GM21737 (cell line): ENCODE results near the gene MYH8.

Experiments
- ATAC-seq: cut with Tn5 transposase; IDR thresholded peaks from one replicate; pipeline ENCODE4 v1.9.1; 2021; ENCODE audit warnings: mild to moderate bottlenecking, moderate library complexity; ENCODE audit not compliant: unreplicated experiment

MYH8 gene

DNA sequence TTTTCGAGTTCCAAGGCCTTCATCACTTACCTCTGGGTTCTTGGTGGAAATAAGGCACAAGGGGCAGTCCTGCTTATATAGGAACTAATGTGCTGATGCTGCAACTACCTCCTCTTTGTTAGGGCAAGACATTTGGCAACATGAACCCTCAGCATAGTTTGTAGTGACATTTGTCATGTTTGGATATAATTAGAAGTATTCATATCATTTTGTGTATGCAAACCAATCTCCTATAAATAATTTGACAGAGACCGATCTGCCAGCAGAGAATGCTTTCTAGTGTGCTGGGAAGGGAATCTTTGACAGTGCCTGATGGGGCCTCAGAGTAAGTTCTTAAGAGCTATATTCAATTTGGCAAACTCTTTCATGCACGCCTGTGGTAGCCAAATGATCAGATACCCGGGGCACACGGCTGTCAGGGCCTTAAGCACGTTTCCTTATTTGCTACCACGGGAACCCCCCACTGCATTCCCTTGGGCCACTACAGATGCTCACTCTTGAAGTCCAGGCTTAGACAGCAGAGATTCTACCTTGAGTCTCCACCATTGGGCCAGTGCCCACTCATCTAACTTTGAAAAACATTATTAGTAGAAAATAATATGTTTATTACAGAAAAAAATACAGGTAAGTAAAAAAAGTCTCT is at the start of gene MYH8:
Gene MYH8 (minus strand): TSS at position 51 of the 643 bp plus-strand sequence. CDS start 1,723 bp downstream, outside the sequence.
- ATAC-seq: no peak

DNA sequence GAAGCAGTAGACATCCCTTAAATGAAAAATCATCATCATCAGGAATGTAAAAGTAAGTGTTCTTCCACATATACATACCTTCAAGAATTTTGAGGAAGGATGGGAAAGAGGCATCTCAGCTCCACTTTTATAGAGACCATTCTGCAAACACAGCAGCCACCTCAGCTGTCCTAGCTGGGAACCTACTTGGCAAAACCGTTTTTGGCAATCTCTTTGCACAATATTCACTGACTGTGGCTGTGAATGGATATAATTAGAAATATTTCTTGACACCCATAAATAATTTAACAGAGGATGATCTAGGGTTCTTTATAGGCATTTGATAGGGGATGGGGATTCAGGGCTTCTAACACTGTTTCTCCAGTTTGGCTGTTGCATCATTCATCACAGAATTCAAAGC is 47.7 kb upstream of the MYH8 start, which contains the start of gene MYH4:
Gene MYH4 (minus strand): TSS at position 101 of the 400 bp plus-strand sequence. CDS start 2,814 bp downstream, outside the sequence.
- no peak for ATAC-seq

DNA sequence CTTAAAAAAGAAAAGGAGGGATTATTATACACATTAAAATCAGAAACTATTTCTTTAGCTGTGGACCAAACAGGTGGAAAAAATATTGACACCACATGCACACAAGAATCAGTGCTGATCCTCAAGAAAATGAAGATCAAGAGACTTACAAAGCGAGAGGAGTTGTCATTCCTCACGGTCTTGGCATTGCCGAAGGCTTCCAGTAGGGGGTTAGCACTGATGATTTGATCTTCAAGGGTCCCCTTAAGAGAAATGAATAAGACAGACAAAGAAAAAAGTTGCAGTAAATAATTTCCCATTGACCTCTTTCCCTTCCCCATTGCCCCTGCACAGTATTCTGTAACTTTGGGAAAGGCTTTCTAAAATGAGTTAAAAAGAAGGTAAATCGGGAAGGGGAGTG is 41.7 kb upstream of the MYH8 start:
- no peak for ATAC-seq

DNA sequence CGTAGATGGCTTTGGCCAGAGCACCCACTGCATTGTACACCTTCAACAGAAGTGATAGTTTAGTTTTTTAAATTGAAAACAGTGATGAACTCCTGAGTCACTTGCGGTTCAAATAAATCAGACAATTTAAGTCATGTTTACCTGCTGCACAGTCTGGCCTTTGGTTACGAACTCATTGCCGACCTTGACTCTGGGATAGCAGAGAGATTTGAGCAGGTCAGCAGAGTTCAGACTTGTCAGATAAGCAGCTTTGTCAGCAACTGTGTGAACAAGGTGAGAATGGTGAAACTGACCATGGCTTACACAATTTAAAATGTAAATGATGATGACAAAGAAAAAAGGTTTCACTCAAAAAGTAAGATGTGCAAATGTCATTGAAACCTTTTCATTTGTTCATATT is 38.3 kb upstream of the MYH8 start:
- no peak for ATAC-seq

DNA sequence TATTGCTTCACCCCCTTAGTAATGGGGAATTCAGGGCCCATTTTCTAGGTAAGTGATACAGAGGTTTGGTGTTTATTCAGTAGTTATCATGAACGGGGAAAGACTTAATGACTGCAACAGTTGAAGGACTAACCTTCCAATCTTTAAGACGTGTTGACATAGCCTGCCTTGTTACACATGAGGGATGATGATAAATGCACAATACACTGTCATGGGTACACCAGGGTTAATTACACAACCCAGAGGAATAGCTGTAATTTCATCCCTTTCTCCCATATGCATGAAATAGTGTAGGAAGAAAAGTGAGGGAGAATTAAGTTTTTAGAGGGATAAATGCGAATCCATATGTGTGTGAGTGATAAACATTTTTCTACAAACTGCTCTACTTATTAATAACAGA is 37.0 kb upstream of the MYH8 start:
- ATAC-seq: no peak

DNA sequence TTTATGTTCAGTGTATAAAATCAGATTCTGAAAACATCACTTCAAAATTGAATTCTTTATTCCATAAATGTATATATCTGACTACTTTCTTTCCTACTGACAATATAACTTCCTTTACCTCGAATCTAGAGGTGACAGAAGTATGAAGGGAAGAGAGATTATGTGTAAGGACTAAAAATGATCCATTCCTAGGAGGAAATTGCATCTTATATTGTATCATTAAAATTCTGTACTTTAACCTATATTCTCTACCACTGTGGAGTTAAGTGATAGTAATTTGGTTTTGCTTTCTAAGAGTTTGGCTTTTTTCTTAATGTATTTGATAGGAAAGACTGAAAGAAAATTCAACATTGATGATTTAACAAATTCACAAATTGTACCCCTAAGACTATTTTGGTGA is 36.2 kb upstream of the MYH8 start:
- no peak for ATAC-seq

DNA sequence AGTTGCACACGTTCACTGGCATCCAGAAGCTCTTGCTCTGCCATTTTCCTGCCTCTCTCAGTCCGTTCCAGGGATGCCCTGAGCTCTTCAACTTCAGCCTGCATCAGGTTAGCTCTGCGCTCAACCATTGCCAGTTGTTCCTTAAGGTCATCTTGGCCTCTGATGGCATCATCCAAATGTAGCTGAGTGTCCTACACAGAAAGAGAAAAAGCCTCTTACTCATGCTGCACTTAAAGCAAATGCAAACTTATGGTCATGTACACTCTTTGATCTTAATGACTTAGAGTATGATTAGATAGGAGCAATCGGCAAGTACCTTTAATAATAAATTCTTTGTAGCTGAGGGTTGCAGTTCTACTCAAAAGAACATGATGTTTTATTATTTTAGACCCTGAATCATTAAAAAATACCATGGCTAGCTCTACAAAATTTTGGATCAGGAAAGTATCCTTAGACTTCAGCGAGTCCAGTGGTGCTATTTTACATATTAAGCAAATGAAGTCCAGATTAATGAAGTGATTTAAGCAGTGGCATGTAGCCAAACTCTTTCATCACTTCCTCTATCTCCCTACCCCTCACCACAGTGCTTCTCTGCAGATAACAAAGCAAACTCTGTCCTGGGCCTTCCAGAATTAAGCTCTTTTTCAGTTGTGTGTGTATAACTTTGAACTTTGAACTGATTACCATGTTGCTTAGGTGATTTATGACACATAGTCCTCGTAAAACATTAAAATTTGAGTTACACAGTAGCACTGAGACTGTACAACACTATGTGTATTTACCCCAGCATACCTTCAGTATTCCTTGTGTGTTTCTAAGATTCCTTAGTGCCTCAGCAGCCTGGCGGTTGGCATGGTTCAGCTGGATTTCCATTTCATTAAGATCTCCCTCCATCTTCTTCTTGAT is 25.5 kb upstream of the MYH8 start:
- no peak for ATAC-seq

DNA sequence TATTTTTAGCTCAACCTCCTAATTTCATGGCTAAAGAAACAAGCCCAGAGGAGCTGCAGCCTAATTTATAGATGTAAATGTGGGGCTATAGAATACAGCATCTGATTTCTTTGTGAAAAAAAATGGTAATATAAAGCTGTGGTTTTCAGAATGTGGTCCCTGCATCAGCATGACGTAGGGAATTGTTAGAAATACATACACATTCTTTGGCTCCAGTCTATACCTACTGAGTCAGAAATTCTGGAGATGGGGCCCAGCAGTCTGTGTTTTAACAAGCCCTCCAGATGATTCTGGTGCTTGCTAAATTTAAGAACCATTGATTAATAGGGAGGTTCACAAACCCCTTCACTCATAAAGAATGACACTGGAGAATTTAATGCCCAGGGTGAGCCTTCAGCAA is 18.1 kb upstream of the MYH8 start:
- ATAC-seq: no peak

DNA sequence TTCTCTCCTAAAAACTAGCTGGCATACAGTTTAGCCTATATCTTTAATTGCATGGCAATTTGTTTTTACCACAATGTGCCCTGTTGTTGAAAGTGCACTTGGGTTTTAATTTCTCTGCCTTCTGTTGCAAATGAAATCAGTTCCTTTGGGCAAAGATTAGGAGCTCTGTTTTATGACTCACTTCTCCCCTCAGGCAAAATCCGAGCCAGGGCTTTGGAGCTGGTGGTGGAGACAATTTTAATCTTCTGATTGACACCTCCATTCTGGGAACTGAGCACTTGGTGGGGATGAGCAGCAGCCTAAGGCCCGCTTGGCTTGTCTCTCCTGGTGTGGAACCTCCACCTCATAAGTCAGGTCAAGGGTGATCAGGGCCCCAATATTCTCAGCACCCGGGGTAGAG is 13.3 kb upstream of the MYH8 start:
- ATAC-seq: no peak

DNA sequence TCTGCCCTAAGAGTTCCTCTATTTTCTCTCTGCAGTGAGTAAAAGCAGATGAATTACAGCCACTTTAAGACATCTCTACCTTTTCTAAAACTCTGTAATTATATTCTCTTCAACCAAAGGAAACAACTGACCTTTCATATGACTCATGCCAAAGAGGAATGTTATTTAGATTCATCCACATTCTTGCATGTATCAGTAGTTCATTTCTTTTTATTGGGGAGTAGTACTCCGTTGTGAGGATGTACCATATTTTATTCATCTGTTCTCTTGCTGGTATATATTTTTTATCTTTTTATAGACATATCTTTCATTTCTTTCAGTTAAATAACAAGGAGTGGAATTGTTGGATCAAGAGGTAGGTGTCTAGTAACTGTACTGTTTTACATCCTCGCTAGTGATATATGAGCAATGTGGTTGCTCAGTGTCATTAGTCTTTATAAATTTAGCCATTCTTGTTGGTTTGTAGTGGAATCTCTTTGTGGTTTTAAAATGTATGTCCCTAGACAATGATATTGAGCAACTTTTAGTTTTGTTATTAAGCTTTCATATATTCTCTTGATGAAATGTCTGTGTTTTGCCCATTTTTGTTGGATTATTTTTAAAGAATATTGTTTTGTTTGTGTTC is 7.8 kb upstream of the MYH8 start:
- ATAC-seq: no peak

DNA sequence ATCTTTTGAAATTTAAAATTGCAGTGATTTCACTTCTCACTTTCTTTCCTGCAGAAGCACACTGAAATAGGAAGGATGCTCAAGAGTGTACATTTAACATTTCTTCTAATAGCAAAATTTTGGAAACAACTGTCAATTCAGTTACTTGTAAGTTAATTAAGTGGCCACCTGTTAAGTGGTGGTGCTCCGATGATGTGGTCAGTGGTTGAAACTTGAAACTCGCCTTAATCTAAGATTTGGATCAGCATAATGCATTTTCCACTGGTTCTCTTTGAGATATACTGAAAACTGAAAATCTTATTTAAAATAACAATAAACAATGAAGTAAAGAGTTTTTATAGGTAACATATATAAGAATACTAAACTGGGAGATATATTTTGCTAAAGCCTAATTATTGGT is 7.0 kb upstream of the MYH8 start:
- no peak for ATAC-seq

DNA sequence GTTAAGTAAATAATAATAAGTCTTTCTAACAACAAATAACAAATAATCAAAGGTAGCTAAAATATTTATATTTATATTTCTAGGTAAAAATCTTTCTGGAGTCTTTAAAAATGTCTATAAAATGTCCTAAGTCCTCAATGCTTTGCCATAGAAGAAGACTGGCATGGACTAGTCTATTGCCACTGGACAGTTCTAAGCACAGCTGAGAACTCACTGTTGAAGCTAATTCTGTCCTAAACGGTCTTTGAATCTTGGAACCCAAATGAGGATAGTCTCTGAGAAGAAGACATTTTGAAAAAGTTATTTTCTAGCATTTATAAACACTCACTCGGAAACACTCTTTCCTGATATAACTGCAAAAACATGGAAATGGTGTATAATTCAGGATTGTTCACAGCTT is 539 bp downstream of the MYH8 start:
- ATAC-seq: no peak

DNA sequence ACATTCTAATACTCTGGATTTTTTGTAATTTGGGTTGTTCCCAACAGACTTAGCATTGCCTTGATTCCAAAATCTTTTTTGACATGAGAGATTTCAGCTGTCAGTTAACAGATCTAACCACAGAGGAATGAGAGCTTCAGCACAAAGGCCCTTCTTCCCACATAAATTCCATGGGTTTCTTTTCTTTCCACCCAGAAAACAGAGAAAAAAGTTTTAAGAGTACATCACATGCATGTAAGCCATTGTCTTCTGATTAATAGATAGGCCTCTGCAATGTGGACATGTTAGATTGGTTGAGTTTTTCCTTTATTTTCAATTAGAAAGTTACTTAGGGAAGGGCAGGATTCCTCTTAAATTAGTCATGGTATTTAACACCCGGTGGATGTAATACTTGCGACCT is 939 bp downstream of the MYH8 start:
- no peak for ATAC-seq

DNA sequence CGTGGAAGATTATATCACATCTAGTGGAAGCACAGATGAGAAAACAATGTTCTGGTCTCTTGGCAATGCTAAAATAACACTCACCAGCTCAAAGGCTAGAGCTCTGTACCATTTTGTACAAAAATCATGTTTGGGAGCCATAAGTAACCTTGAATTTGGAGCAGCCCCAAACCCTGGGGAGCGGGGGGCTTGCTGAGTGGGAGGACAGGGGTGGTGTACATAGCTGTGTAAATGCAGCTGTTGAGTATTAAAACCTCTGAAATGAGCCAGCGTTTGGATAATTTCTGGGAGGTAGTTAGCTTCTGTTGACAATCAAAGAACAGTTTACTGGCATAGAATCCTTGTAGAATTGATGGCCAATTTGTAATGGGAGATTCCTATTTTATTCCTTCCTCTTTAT is 4.3 kb downstream of the MYH8 start:
- no peak for ATAC-seq

DNA sequence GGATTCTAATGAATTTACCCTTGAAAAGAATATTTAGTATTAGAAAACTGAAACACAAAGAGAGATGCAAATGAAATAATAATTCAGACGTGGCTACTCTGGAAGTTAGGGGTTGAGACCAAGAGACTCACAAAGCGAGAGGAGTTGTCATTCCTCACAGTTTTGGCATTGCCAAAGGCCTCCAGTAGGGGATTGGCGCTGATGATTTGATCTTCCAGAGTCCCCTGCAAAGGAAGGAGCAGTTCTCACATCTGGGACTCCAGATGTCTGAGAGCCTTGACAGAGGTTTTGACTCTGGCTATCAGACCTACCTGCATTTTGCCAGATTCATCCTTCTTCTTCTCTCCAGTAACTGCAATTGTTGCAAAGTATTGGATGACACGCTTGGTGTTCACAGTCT is 6.6 kb downstream of the MYH8 start:
- ATAC-seq: no peak

DNA sequence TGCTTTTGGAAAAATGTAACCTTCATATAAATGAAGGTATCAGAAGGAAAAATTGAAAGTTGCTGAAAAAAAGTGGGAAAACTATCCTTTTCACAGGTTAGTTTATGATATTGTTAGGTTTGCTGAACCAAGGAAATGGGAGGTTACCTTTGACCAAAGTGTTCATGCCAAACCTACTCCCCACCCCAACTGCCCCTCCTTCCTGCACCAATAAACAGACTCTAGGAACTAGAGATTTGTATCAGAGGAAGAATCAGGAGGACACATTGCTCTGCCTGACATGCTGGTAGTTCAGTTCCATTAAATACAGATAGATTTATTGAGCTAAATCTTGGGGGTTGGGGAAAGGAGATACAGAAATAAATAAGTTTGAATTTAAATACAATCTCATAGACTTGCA is 18.2 kb downstream of the MYH8 start:
- no peak for ATAC-seq

DNA sequence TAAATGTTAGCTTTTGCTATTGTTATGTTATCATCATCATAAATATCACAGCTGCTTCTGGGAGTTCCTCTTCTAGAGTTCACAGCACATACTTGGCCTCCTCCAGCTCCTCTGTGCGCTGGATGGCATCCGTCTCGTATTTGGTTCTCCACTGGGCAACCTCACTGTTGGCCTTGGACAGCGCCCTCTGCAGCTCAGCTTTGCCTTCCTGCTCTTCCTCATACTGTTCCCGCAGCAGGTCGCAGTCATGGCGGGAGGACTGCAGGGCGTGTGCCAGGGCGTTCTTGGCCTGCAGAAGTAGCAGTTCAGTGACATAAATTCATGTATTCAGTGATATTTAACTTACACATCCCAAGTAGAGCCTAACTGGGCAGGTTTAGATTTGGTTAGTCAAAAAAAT is 23.4 kb downstream of the MYH8 start:
- ATAC-seq: no peak

DNA sequence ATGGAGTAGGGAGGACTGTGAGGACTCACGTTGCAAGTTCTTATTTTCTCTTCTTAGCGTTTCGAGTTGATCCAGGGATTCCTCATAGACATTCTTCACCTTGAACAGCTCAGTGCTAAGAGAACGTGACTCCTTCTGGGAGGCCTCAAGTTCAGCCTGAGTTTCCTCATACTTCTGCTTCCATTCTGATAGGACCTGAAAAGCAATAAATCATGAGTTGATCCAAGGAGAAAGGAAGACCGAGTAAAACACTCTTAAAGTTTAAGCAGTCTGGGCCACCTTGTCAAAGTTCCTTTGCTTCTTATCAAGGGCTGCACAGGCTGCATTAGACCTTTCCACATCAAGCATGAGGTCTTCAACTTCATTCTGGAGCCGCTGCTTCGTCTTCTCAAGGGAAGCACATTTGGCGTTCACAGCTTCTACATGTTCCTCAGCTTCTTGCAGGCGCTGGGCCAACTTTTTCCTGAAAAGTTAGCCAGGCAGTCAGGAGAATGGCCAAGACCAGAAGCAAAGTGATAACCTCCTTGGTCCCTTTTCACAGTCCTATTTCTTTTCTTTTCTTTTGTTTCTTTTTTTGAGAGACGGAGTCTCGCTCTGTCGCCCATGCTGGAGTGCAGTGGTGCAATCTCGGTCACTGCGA is 25.1 kb downstream of the MYH8 start:
- no peak for ATAC-seq

DNA sequence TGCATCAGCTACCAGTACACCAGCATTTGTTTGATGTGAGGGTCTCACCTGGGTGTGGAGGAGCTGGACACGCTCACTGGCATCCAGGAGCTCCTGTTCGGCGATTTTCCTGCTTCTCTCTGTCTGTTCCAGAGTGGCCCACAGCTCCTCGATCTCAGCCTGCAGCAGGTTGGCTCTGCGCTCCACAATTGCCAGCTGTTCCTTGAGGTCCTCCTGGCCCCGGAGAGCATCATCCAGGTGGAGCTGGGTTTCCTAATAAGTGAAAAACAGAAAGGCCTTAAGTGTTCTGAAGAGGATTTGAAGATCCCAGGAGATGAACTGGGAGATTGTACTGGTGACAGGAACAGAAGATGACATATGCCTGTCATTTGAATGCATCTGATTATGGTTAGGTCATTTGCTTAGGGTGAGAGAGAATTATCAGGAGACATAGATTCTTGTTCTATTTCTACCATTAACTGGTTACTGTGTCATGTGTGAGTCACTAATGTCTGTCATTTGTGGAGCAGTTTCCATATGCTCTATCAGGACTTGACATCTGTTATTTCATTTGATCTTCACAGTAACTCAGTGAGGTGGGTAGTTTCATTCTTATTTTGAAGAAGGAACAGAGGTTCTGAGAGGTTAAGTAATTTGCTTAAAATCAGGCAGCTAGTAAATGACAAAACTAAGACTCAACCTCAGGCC is 27.4 kb downstream of the MYH8 start:
- no peak for ATAC-seq

DNA sequence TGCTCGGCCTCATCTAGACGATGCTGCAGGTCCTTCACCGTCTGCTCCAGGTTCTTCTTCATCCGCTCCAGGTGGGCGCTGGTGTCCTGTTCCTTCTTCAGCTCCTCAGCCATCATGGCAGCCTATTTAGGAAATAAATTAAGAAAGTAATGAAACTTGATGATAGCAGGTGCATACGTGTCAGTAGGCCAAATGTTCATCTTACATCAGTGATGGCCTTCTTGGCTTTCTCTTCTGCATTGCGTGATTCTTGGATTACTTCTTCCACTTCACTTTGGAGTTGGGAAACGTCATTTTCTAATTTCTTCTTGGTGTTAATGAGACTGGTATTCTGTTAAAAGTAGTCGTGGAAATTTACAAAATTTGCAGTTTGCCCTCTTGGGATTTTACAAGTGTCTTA is 28.9 kb downstream of the MYH8 start:
- no peak for ATAC-seq

DNA sequence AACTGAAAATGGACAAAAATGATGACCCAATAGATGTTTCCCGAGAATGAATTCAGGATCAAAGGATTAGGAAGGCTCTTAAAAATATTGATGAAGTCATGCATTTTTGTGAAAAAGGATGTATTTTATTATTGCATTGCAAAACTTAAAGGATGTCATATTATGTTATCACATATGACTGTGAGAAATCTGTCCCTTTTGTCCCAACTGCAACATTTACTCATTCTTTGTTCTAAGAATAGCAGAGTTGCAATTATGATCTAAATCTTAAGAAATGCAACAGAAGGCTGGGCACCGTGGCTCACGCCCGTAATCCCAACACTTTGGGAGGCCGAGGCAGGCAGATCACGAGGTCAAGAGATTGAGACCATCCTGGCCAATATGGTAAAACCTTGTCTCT is 35.9 kb downstream of the MYH8 start:
- no peak for ATAC-seq
